Ishikawa (cell line): Measurements from ENCODE around the gene GIT1.

Source experiments
- CEBPB ChIP-seq: IDR thresholded peaks from 2 replicates; pipeline ENCODE4 v1.6.1; 2012
- CREB1 ChIP-seq: IDR thresholded peaks from 2 replicates; pipeline ENCODE4 v1.6.1; 2012; ENCODE audit warnings: low read depth
- EGR1 ChIP-seq: IDR thresholded peaks from 2 replicates; pipeline ENCODE4 v1.6.1; 2012
- EP300 ChIP-seq: IDR thresholded peaks from 2 replicates; pipeline ENCODE4 v1.6.1; 2012; ENCODE audit warnings: borderline replicate concordance
- FOXM1 ChIP-seq: IDR thresholded peaks from 2 replicates; pipeline ENCODE4 v1.6.1; 2012; ENCODE audit warnings: low read depth, borderline replicate concordance
- NFIC ChIP-seq: IDR thresholded peaks from 2 replicates; pipeline ENCODE4 v1.6.1; 2012
- RAD21 ChIP-seq: IDR thresholded peaks from 2 replicates; pipeline ENCODE4 v1.6.1; 2012; ENCODE audit warnings: low read depth
- TAF1 ChIP-seq: IDR thresholded peaks from 2 replicates; pipeline ENCODE4 v1.6.1; 2012; ENCODE audit warnings: low read depth, mild to moderate bottlenecking
- TCF12 ChIP-seq: IDR thresholded peaks from 2 replicates; pipeline ENCODE4 v1.6.1; 2012; ENCODE audit warnings: low read depth
- TEAD4 ChIP-seq: IDR thresholded peaks from 2 replicates; pipeline ENCODE4 v1.6.1; 2012
- YY1 ChIP-seq: IDR thresholded peaks from 2 replicates; pipeline ENCODE4 v1.6.1; 2012; ENCODE audit warnings: low read depth
- ZBTB7A ChIP-seq: IDR thresholded peaks from 2 replicates; pipeline ENCODE4 v1.6.1; 2012; ENCODE audit warnings: low read depth
- TF ChIP-seq, protein P1 (sequence below): IDR thresholded peaks from 2 replicates; pipeline ENCODE4 v1.6.1; 2012; ENCODE audit warnings: low read depth, mild to moderate bottlenecking
- TF ChIP-seq, protein P2 (sequence below): IDR thresholded peaks from 2 replicates; pipeline ENCODE4 v1.6.1; 2012
- TF ChIP-seq, protein P3 (sequence below): IDR thresholded peaks from 2 replicates; pipeline ENCODE4 v1.6.1; 2012

GIT1 gene

DNA sequence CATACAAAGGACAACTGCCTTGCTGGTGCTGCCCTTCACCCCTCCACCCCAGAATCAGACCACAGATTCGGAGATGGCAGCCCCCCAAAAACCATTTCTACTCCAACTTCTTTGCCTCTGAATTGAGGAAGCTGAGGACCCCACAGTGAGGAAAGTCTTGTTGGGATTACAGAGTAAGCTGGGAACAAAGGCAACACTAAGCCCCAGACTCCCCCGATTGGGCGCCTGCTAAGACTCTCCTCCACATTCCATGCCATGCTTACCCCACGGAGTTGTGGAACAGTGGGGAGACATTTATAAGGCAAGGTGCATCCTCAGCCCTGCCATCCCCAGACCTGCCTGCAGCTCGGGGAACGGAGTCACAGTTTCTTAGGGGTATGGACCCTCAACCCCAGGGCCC lies 1.9 kb downstream of the GIT1 start:
- TF ChIP-seq, protein P1, sequence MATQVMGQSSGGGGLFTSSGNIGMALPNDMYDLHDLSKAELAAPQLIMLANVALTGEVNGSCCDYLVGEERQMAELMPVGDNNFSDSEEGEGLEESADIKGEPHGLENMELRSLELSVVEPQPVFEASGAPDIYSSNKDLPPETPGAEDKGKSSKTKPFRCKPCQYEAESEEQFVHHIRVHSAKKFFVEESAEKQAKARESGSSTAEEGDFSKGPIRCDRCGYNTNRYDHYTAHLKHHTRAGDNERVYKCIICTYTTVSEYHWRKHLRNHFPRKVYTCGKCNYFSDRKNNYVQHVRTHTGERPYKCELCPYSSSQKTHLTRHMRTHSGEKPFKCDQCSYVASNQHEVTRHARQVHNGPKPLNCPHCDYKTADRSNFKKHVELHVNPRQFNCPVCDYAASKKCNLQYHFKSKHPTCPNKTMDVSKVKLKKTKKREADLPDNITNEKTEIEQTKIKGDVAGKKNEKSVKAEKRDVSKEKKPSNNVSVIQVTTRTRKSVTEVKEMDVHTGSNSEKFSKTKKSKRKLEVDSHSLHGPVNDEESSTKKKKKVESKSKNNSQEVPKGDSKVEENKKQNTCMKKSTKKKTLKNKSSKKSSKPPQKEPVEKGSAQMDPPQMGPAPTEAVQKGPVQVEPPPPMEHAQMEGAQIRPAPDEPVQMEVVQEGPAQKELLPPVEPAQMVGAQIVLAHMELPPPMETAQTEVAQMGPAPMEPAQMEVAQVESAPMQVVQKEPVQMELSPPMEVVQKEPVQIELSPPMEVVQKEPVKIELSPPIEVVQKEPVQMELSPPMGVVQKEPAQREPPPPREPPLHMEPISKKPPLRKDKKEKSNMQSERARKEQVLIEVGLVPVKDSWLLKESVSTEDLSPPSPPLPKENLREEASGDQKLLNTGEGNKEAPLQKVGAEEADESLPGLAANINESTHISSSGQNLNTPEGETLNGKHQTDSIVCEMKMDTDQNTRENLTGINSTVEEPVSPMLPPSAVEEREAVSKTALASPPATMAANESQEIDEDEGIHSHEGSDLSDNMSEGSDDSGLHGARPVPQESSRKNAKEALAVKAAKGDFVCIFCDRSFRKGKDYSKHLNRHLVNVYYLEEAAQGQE: no peak
- TF ChIP-seq, protein P2, sequence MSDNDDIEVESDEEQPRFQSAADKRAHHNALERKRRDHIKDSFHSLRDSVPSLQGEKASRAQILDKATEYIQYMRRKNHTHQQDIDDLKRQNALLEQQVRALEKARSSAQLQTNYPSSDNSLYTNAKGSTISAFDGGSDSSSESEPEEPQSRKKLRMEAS: no peak
- TF ChIP-seq FOXM1 (no peak), CEBPB (no peak), EGR1 (no peak), TCF12 (no peak), ZBTB7A (no peak)
- TF ChIP-seq, protein P3, sequence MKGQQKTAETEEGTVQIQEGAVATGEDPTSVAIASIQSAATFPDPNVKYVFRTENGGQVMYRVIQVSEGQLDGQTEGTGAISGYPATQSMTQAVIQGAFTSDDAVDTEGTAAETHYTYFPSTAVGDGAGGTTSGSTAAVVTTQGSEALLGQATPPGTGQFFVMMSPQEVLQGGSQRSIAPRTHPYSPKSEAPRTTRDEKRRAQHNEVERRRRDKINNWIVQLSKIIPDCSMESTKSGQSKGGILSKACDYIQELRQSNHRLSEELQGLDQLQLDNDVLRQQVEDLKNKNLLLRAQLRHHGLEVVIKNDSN: no peak

DNA sequence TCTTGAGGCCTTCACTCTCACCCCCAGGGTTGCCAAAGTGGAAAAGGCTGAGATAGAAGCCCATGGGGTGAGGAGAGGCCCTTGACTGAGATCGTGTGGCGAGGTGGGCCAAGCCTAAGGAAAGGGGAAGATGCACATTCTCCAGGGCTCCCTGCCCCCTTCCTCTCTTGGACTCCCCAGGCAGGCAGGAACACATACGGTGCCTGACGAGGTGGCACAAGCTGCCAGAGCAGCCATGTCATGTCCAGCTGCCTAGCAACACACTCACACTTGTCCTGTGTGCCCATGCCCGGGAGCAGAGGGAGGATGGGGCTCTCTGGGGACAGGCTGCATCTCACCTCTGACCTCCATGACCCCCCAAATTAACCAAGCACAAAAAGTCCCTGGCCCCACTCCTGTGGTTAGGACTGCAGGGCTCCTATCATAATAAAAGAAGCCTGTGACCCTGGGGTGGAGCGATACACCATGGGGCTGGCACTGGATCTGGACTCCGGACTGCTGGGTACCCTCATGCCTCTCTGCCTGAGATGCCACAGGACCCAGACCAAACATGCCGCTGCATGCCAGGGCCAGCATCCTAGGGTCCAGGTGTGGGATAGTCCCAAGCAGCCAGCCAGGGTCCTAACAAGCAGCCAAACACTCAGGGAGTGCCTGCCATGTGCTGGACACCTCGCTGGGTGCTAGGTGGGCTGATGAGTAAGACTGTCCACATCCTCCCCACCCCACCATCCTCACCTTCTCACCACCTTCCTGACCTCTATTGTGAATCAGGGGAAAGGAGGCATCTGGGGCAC lies 2.6 kb downstream of the GIT1 start:
- no peak for TF ChIP-seq NFIC
- TF ChIP-seq, protein P1: no peak
- TF ChIP-seq, protein P2: no peak
- TF ChIP-seq RAD21: no peak
- no peak for TF ChIP-seq CREB1
- TF ChIP-seq EGR1: no peak
- TF ChIP-seq TEAD4: no peak
- TF ChIP-seq CEBPB: no peak
- TF ChIP-seq TCF12: no peak

DNA sequence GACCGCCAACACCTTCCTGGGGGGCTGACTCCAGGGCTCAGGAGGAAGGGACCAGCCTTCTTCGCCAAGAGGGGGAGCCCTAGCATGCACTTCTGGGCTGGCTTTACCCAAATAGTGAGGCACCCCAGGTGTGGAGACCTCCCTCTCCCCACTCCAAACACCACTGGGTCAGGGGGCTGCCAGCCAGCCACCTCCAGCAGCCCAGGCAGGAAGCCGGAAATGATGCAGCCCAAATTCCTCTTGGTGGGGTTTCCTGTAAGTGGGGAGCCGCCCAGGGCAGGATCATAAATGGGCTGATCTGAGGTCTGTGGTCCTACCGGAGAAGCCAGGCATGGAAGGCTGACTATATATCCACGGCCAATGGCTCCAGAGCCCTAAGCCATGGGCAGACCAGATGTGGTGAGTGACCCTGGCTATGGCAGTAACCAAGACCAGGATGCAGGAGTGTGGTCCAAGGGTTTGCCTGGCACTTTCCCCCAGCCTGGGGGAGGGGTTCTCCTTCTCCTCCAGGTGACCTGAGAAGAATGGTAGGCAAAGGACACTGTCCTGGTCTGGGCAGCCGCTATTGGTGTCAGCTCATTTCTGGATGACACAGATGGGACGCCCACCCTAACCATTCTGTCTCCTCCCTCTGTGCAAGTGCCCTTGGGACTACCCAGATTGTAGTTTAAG lies 4.2 kb downstream of the GIT1 start:
- TF ChIP-seq FOXM1: no peak
- no peak for TF ChIP-seq YY1
- no peak for TF ChIP-seq TCF12
- TF ChIP-seq, protein P1: no peak
- TF ChIP-seq, protein P3: no peak
- TF ChIP-seq EP300: no peak
- TF ChIP-seq EGR1: no peak
- TF ChIP-seq CREB1: no peak
- TF ChIP-seq ZBTB7A: no peak
- TF ChIP-seq RAD21: no peak
- TF ChIP-seq, protein P2: no peak
- TF ChIP-seq NFIC: no peak
- no peak for TF ChIP-seq TAF1
- no peak for TF ChIP-seq TEAD4
- no peak for TF ChIP-seq CEBPB

DNA sequence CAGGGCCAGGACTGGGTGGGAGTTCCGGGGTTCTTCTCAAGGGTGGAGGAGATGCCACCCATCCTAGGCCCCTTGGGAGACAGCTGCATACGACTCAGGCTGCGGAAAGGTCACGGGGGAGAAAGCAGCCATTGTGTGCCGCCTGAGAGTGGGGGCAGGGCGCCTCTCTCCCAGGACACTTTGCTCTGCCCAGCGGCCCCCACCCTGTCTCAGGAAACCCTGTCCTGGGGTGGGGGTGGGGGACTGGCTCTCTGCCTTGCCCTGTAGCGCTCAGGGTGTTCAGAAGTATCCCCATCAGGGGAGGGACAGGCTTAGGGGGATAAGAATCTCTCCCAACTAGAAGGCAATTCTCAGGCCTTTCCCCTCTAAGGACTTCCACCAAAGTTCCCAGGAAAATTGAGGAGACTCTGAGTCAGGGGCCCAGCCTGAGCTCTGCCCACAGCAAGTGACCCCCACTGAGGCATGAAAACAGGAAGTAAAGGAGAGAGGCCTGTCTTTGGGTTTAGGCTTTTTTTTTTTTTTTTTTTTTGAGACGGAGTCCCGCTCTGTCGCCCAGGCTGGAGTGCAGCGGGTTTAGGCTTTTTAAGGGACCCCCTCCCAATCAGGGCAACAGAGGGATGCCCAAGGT lies 4.9 kb downstream of the GIT1 start:
- no peak for TF ChIP-seq TEAD4
- TF ChIP-seq, protein P3: no peak
- no peak for TF ChIP-seq CEBPB
- TF ChIP-seq RAD21: no peak
- TF ChIP-seq ZBTB7A: no peak
- TF ChIP-seq, protein P1: no peak
- TF ChIP-seq FOXM1: no peak
- no peak for TF ChIP-seq EGR1
- TF ChIP-seq, protein P2: no peak
- no peak for TF ChIP-seq CREB1
